Measurements from ENCODE around the gene FAM193A. TPM values are rescaled to one million over a fixed set of nuclear protein-coding genes. Genes with fewer than 3 reads are reported as not detected.

The FAM193A gene
- polyA plus RNA-seq, 1 of the 3 experiments (the other 2 are of a cell fraction), result 9.2 TPM

DNA sequence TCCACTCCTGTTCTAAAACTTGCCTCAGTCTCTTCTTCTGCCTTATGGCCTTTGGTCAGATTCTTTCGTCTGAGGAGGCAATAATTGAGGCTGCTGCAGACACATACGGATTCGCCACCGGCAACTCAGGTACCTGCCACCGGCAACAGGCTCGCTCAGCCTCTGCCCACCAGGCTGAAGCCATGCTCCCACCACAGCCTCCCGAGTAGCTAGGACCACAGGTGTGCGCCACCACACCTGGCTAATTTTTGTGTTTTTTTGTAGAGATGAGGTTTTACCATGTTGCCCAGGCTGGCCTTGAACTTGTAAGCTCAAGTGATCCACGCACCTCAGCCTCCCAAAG lies 193.1 kb downstream of the FAM193A start:
- 95% methylated on average over 9 of the region's 9 CpGs for WGBS (ENCODE audit: low lambda C conversion rate)
- H3K4me3 ChIP-seq (ENCODE audit: low read depth in 2 of 2, low read length in 1 of 2), result no peak overlapping the region
- H3K9me3 ChIP-seq, result no peaks in the 10 kb centered on the region
- H3K36me3 ChIP-seq (replicated peaks in 1 of 2; ENCODE audit: control insufficient read depth in 1 of 2, insufficient read depth in 2 of 2, low read length in 1 of 2), result peaks cover 18 to 28% of the 10 kb centered on the region in 2 experiments
- H3K27me3 ChIP-seq (ENCODE audit: insufficient read depth), result no peaks in the 10 kb centered on the region
- DNase-seq, result no peak
- H3K27ac ChIP-seq (ENCODE audit: low read depth in 2 of 2, low read length in 1 of 2), result no peak overlapping the region
- H3K9ac ChIP-seq, result no peak overlapping the region
- no peak overlapping the region for H2AFZ ChIP-seq (ENCODE audit: low read depth)
- no peaks in the 10 kb centered on the region for H3K9me2 ChIP-seq
- no peaks in the 10 kb centered on the region for H3K79me2 ChIP-seq (ENCODE audit: insufficient read depth)
- CTCF ChIA-PET, result interaction anchor here (0.6 kb wide), 1 partner anchor 12 kb away, joined by 3 read pairs; no protein-coding TSS in a partner anchor
- no peaks in the 10 kb centered on the region; a peak in 1 of 4 replicates for H3K4me1 ChIP-seq (ENCODE audit: control insufficient read depth in 1 of 2, insufficient read depth in 2 of 2, low read depth in 1 of 2, low read length in 1 of 2)
- POLR2A ChIA-PET, result interaction anchor here (1.3 kb wide), 1 partner anchor 207 kb away, joined by 3 read pairs; no protein-coding TSS in a partner anchor
- no peaks in the 10 kb centered on the region for H4K20me1 ChIP-seq (ENCODE audit: insufficient read depth)
- TF ChIP-seq, protein P1, sequence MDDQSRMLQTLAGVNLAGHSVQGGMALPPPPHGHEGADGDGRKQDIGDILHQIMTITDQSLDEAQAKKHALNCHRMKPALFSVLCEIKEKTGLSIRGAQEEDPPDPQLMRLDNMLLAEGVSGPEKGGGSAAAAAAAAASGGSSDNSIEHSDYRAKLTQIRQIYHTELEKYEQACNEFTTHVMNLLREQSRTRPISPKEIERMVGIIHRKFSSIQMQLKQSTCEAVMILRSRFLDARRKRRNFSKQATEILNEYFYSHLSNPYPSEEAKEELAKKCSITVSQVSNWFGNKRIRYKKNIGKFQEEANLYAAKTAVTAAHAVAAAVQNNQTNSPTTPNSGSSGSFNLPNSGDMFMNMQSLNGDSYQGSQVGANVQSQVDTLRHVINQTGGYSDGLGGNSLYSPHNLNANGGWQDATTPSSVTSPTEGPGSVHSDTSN (IDR thresholded peaks at IDR 0.05), result no peak
- TF ChIP-seq RCOR1 (IDR thresholded peaks at IDR 0.05; ENCODE audit: low read length) (no peak), MXI1 (IDR thresholded peaks at IDR 0.05; ENCODE audit: low read depth, low read length) (no peak), EP300 (IDR thresholded peaks at IDR 0.05; ENCODE audit: borderline replicate concordance in 1 of 2, low read depth in 1 of 2, low read length in 1 of 2) (no peak), RXRA (IDR thresholded peaks at IDR 0.05; ENCODE audit: borderline replicate concordance, low read depth) (no peak), FOSL2 (IDR thresholded peaks at IDR 0.05; ENCODE audit: borderline replicate concordance, low read depth) (no peak), FOXM1 (IDR thresholded peaks at IDR 0.05; ENCODE audit: low read depth) (no peak), SIN3A (IDR thresholded peaks at IDR 0.05; ENCODE audit: borderline replicate concordance, low read depth, low read length) (no peak), YY1 (IDR thresholded peaks at IDR 0.05; ENCODE audit: low read depth) (no peak), EZH2phosphoT487 (IDR thresholded peaks at IDR 0.05; ENCODE audit: borderline replicate concordance, low read depth) (no peak)
- TF ChIP-seq, protein P2, sequence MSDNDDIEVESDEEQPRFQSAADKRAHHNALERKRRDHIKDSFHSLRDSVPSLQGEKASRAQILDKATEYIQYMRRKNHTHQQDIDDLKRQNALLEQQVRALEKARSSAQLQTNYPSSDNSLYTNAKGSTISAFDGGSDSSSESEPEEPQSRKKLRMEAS (IDR thresholded peaks at IDR 0.05; ENCODE audit: low read depth), result no peak
- TF ChIP-seq, protein P3, sequence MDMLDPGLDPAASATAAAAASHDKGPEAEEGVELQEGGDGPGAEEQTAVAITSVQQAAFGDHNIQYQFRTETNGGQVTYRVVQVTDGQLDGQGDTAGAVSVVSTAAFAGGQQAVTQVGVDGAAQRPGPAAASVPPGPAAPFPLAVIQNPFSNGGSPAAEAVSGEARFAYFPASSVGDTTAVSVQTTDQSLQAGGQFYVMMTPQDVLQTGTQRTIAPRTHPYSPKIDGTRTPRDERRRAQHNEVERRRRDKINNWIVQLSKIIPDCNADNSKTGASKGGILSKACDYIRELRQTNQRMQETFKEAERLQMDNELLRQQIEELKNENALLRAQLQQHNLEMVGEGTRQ (IDR thresholded peaks at IDR 0.05; ENCODE audit: borderline replicate concordance, low read depth, low read length), result no peak
- TF ChIP-seq, protein P4, sequence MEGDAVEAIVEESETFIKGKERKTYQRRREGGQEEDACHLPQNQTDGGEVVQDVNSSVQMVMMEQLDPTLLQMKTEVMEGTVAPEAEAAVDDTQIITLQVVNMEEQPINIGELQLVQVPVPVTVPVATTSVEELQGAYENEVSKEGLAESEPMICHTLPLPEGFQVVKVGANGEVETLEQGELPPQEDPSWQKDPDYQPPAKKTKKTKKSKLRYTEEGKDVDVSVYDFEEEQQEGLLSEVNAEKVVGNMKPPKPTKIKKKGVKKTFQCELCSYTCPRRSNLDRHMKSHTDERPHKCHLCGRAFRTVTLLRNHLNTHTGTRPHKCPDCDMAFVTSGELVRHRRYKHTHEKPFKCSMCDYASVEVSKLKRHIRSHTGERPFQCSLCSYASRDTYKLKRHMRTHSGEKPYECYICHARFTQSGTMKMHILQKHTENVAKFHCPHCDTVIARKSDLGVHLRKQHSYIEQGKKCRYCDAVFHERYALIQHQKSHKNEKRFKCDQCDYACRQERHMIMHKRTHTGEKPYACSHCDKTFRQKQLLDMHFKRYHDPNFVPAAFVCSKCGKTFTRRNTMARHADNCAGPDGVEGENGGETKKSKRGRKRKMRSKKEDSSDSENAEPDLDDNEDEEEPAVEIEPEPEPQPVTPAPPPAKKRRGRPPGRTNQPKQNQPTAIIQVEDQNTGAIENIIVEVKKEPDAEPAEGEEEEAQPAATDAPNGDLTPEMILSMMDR (IDR thresholded peaks at IDR 0.05), result no peak
- TF ChIP-seq, protein P5, sequence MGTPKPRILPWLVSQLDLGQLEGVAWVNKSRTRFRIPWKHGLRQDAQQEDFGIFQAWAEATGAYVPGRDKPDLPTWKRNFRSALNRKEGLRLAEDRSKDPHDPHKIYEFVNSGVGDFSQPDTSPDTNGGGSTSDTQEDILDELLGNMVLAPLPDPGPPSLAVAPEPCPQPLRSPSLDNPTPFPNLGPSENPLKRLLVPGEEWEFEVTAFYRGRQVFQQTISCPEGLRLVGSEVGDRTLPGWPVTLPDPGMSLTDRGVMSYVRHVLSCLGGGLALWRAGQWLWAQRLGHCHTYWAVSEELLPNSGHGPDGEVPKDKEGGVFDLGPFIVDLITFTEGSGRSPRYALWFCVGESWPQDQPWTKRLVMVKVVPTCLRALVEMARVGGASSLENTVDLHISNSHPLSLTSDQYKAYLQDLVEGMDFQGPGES (IDR thresholded peaks at IDR 0.05; ENCODE audit: low read depth, low read length), result no peak
- H3F3A ChIP-seq (replicated peaks; ENCODE audit: insufficient read depth), result peaks cover 4% of the 10 kb centered on the region
- H3K4me2 ChIP-seq, result no peak overlapping the region

All from SK-N-SH (cell line).